ENCODE data around the gene PRKCA.

Gene PRKCA

DNA sequence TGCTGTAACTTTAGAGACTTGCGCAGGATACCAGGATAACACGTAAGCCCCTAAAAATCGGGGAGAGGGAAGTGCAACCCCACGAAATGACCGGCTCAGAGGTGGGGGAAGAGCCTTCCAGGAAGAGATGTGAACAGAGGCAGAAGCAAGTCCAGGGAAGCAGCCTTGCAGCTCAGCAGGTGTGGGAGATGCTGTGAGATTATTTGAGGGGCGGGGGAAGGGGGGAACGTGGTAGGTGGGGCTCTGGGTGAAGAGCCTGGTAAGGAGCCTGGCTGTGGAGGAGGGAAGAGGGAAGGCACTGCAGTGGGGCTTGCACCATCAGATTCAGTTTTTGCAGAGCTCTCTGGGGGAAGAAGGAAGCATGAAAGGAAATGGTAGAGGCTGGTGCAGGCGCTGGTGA is 437.1 kb downstream of the PRKCA start:
- TF ChIP-seq, protein P1, sequence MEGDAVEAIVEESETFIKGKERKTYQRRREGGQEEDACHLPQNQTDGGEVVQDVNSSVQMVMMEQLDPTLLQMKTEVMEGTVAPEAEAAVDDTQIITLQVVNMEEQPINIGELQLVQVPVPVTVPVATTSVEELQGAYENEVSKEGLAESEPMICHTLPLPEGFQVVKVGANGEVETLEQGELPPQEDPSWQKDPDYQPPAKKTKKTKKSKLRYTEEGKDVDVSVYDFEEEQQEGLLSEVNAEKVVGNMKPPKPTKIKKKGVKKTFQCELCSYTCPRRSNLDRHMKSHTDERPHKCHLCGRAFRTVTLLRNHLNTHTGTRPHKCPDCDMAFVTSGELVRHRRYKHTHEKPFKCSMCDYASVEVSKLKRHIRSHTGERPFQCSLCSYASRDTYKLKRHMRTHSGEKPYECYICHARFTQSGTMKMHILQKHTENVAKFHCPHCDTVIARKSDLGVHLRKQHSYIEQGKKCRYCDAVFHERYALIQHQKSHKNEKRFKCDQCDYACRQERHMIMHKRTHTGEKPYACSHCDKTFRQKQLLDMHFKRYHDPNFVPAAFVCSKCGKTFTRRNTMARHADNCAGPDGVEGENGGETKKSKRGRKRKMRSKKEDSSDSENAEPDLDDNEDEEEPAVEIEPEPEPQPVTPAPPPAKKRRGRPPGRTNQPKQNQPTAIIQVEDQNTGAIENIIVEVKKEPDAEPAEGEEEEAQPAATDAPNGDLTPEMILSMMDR (IDR thresholded peaks at IDR 0.05; ENCODE audit: low read depth, low read length), result no peak
- no peaks in the 10 kb centered on the region for H4K20me1 ChIP-seq (ENCODE audit: insufficient read depth, low read length)
- H2AFZ ChIP-seq (ENCODE audit: low read depth, low read length), result no peak overlapping the region
- 0 out of 2 replicates have a peak, but pooled peaks cover 5% of the 10 kb centered on the region for H3K27me3 ChIP-seq (ENCODE audit: low read depth, low read length)
- no peak overlapping the region for H3K27ac ChIP-seq (ENCODE audit: low read length)
- no peaks in the 10 kb centered on the region for H3K4me1 ChIP-seq (ENCODE audit: low read length)
- no peak overlapping the region for H3K4me3 ChIP-seq (ENCODE audit: low read length)
- H3K79me2 ChIP-seq (ENCODE audit: low read length), result no peaks in the 10 kb centered on the region
- H3K9ac ChIP-seq (ENCODE audit: low read length), result no peak overlapping the region
- H3K36me3 ChIP-seq (replicated peaks; ENCODE audit: low read depth, low read length), result no peaks in the 10 kb centered on the region
- H3K9me3 ChIP-seq (ENCODE audit: insufficient read depth, low read length), result no peaks in the 10 kb centered on the region
- no peak overlapping the region for H3K4me2 ChIP-seq (ENCODE audit: low read length)

DNA sequence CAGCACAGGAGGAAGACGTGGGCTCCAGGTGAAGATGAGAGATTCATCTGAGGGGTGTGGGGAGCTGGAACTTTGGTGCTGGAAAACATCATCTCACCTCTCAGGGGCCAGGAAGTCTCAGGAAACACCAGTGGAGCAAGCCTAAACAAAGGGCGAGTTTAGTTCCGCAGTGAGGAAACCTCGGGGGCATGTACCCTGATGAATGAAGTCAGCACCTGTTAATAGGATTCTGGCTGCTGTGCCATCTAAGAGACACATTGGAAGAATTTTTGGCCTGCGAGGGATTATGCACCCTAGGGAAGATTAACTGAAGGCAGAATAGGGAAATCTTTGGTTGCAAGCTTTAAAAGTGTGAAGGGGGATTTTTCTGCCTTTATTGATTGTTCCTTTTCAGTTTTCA is 437.8 kb downstream of the PRKCA start:
- TF ChIP-seq, protein P1 (IDR thresholded peaks at IDR 0.05; ENCODE audit: low read depth, low read length), result no peak
- no peak for TF ChIP-seq EZH2phosphoT487 (IDR thresholded peaks at IDR 0.05; ENCODE audit: low read depth)
- Histone ChIP-seq H4K20me1 (ENCODE audit: insufficient read depth, low read length) (no peaks in the 10 kb centered on the region), H3K9ac (ENCODE audit: low read length) (no peak overlapping the region), H2AFZ (ENCODE audit: low read depth, low read length) (no peak overlapping the region), H3K9me3 (ENCODE audit: insufficient read depth, low read length) (no peaks in the 10 kb centered on the region), H3K4me3 (ENCODE audit: low read length) (no peak overlapping the region), H3K27ac (ENCODE audit: low read length) (no peak overlapping the region), H3K36me3 (replicated peaks; ENCODE audit: low read depth, low read length) (no peaks in the 10 kb centered on the region), H3K79me2 (ENCODE audit: low read length) (no peaks in the 10 kb centered on the region), H3K27me3 (ENCODE audit: low read depth, low read length) (0 out of 2 replicates have a peak, but pooled peaks cover 5% of the 10 kb centered on the region), H3K4me2 (ENCODE audit: low read length) (no peak overlapping the region), H3K4me1 (ENCODE audit: low read length) (no peaks in the 10 kb centered on the region)

DNA sequence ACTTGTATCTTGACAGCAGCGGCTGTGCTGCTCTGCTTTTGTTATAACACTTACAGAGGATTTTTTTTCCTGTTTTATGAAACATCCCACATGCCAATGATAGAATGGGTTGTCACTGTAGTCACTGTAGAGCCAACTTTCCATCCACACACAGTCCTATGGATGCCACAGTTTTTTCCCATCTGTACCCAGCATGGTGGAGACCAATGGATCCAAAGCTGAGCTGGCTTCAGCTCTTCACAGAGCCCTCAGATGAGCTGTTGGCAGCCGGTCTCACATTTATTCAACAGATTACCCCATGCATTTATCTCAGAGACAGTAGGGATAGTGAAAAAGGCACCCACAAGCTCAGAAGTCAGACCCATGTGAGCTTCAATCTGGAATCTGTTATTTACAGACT is 441.1 kb downstream of the PRKCA start:
- Histone ChIP-seq H3K36me3 (replicated peaks; ENCODE audit: low read depth, low read length) (no peaks in the 10 kb centered on the region), H3K79me2 (ENCODE audit: low read length) (no peaks in the 10 kb centered on the region), H4K20me1 (ENCODE audit: insufficient read depth, low read length) (no peaks in the 10 kb centered on the region), H3K9ac (ENCODE audit: low read length) (no peak overlapping the region), H3K4me1 (ENCODE audit: low read length) (no peaks in the 10 kb centered on the region), H3K4me2 (ENCODE audit: low read length) (no peak overlapping the region), H2AFZ (ENCODE audit: low read depth, low read length) (no peak overlapping the region), H3K9me3 (ENCODE audit: insufficient read depth, low read length) (no peaks in the 10 kb centered on the region), H3K4me3 (ENCODE audit: low read length) (no peak overlapping the region), H3K27ac (ENCODE audit: low read length) (no peak overlapping the region), H3K27me3 (ENCODE audit: low read depth, low read length) (0 out of 2 replicates have a peak, but pooled peaks cover 5% of the 10 kb centered on the region)
- no peak for TF ChIP-seq EZH2phosphoT487 (IDR thresholded peaks at IDR 0.05; ENCODE audit: low read depth)
- TF ChIP-seq, protein P1 (IDR thresholded peaks at IDR 0.05; ENCODE audit: low read depth, low read length), result no peak

DNA sequence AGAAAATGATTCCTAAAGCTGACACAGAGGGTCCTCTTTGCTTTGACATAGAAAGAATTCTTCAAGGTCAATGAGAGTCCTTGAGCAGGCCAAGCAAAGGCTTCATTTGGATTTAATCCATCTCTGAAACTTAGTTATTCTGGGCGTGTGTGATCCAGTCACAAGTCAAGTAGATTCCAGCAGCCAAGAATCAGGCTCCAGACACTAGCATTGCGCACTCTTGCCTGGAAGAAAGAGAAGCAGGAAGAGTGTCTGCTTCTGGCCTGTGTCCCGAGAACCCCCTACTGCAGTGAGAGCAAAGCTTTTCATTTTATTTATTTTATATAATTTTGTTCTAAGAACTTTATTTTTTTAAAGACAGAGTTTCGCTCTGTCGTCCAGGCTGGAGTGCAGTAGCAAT is 444.3 kb downstream of the PRKCA start:
- H3K36me3 ChIP-seq (replicated peaks; ENCODE audit: low read depth, low read length), result no peaks in the 10 kb centered on the region
- H3K9me3 ChIP-seq (ENCODE audit: insufficient read depth, low read length), result no peaks in the 10 kb centered on the region
- H4K20me1 ChIP-seq (ENCODE audit: insufficient read depth, low read length), result no peaks in the 10 kb centered on the region
- H3K9ac ChIP-seq (ENCODE audit: low read length), result no peak overlapping the region
- no peak overlapping the region for H2AFZ ChIP-seq (ENCODE audit: low read depth, low read length)
- no peak overlapping the region for H3K4me3 ChIP-seq (ENCODE audit: low read length)
- H3K4me1 ChIP-seq (ENCODE audit: low read length), result no peaks in the 10 kb centered on the region
- H3K27me3 ChIP-seq (ENCODE audit: low read depth, low read length), result 0 out of 2 replicates have a peak, but pooled peaks cover 5% of the 10 kb centered on the region
- no peak overlapping the region for H3K4me2 ChIP-seq (ENCODE audit: low read length)
- TF ChIP-seq, protein P1 (IDR thresholded peaks at IDR 0.05; ENCODE audit: low read depth, low read length), result no peak
- no peak for TF ChIP-seq EZH2phosphoT487 (IDR thresholded peaks at IDR 0.05; ENCODE audit: low read depth)
- H3K27ac ChIP-seq (ENCODE audit: low read length), result no peak overlapping the region
- no peaks in the 10 kb centered on the region for H3K79me2 ChIP-seq (ENCODE audit: low read length)
